SK-N-SH (cell line): ENCODE data around the gene SNED1. TPM values are rescaled to one million over a fixed set of nuclear protein-coding genes. Genes with fewer than 3 reads are reported as not detected.

Source experiments
- CTCF ChIA-PET: fragments of 300-600, 350-600 bp; formaldehyde crosslinking; extraction: SDS; loops from one replicate; lab custom pipeline; 2021; lab: Yijun Ruan, JAX
- POLR2A ChIA-PET: fragments of 350-600 bp; sonication (Branson Sonifier 250); formaldehyde crosslinking; extraction: SDS; loops from one replicate; lab custom pipeline; 2020; ENCODE audit warnings: antibody characterized with exemption, inconsistent platforms; lab: Yijun Ruan, JAX
- DNase-seq: peaks from one replicate; pipeline ENCODE4 v3.0.0; 2012
- H2AFZ ChIP-seq: fragments of 200-600 bp; sonication (generic); 2 replicates; pipeline ENCODE4 v1.8.1; 2016; ENCODE audit warnings: antibody characterized with exemption, mild to moderate bottlenecking, low read depth
- H3F3A ChIP-seq: fragments of 200-600 bp; sonication (generic); replicated peaks from 2 replicates; pipeline ENCODE3; 2016; ENCODE audit warnings: antibody characterized with exemption, mild to moderate bottlenecking; ENCODE audit not compliant: insufficient read depth
- H3K27ac ChIP-seq, 2 experiments: fragments of 200-500 bp in 1 of 2; fragments of 200-600 bp in 1 of 2; sonication (Bioruptor generic) in 1 of 2; sonication (generic), shearing (Covaris generic) in 1 of 2; 2 replicates each; pipeline versions ENCODE4 v1.5.1 to v1.6.1; 2014 to 2016; ENCODE audit warnings: low read depth in 2 of 2, inconsistent platforms in 1 of 2, low read length in 1 of 2, mild to moderate bottlenecking in 1 of 2, mixed read lengths in 1 of 2
- H3K27me3 ChIP-seq: fragments of 200-600 bp; sonication (generic), shearing (Covaris generic); 2 replicates; pipeline ENCODE4 v1.6.1; 2016; ENCODE audit warnings: mixed run types; ENCODE audit not compliant: insufficient read depth
- H3K36me3 ChIP-seq, 2 experiments: fragments of 200-500 bp in 1 of 2; fragments of 200-600 bp in 1 of 2; sonication (Bioruptor generic) in 1 of 2; sonication (generic) in 1 of 2; replicated peaks in 1 of 2; 2 replicates each; pipeline versions ENCODE3 to v1.5.1; 2014 to 2016; ENCODE audit warnings: low read length in 1 of 2, mild to moderate bottlenecking in 1 of 2; ENCODE audit not compliant: insufficient read depth in 2 of 2, control insufficient read depth in 1 of 2
- H3K4me1 ChIP-seq, 2 experiments: fragments of 200-500 bp in 1 of 2; fragments of 200-600 bp in 1 of 2; sonication (Bioruptor generic) in 1 of 2; sonication (generic), shearing (Covaris generic) in 1 of 2; 2 replicates each; pipeline versions ENCODE4 v1.5.1 to v1.6.1; 2014 to 2016; ENCODE audit warnings: low read depth in 1 of 2, low read length in 1 of 2, mixed run types in 1 of 2; ENCODE audit not compliant: insufficient read depth in 2 of 2, control insufficient read depth in 1 of 2
- H3K4me2 ChIP-seq: fragments of 200-600 bp; sonication (generic), shearing (Covaris generic); 2 replicates; pipeline ENCODE4 v1.6.1; 2017; ENCODE audit warnings: mixed run types
- H3K4me3 ChIP-seq, 2 experiments: fragments of 200-500 bp in 1 of 2; fragments of 200-600 bp in 1 of 2; sonication (Bioruptor generic) in 1 of 2; sonication (generic), shearing (Covaris generic) in 1 of 2; 2 replicates each; pipeline versions ENCODE4 v1.5.1 to v1.8.1; 2014 to 2016; ENCODE audit warnings: low read depth in 2 of 2, inconsistent platforms in 1 of 2, low read length in 1 of 2, mild to moderate bottlenecking in 1 of 2, mixed read lengths in 1 of 2, moderate library complexity in 1 of 2
- H3K79me2 ChIP-seq: fragments of 200-600 bp; sonication (generic); 2 replicates; pipeline ENCODE4 v1.8.1; 2017; ENCODE audit warnings: mild to moderate bottlenecking; ENCODE audit not compliant: insufficient read depth
- H3K9ac ChIP-seq: fragments of 200-600 bp; sonication (generic); 2 replicates; pipeline ENCODE4 v1.6.1; 2017; ENCODE audit warnings: mixed run types
- H3K9me2 ChIP-seq: fragments of 200-600 bp; sonication (generic); 2 replicates; pipeline ENCODE4 v1.6.1; 2017; ENCODE audit warnings: mixed run types
- H3K9me3 ChIP-seq: fragments of 200-600 bp; sonication (generic); 2 replicates; pipeline ENCODE4 v1.6.1; 2017; ENCODE audit warnings: mixed run types, mild to moderate bottlenecking, moderate library complexity
- H4K20me1 ChIP-seq: fragments of 200-600 bp; sonication (generic); 2 replicates; pipeline ENCODE4 v1.6.1; 2017; ENCODE audit warnings: mild to moderate bottlenecking, mixed run types; ENCODE audit not compliant: insufficient read depth
- CHD2 ChIP-seq: fragments of 150-350 bp; IDR thresholded peaks from 2 replicates; pipeline ENCODE4 v1.6.1; 2018; ENCODE audit warnings: low read length; ENCODE audit not compliant: partially characterized antibody
- ELF1 ChIP-seq: IDR thresholded peaks from 2 replicates; pipeline ENCODE4 v1.4.0; 2012
- FOSL2 ChIP-seq: IDR thresholded peaks from 2 replicates; pipeline ENCODE4 v1.4.0; 2012; ENCODE audit warnings: low read depth, mild to moderate bottlenecking, moderate library complexity, borderline replicate concordance
- FOXM1 ChIP-seq: IDR thresholded peaks from 2 replicates; pipeline ENCODE4 v1.4.0; 2012; ENCODE audit warnings: low read depth, mild to moderate bottlenecking
- GABPA ChIP-seq: IDR thresholded peaks from 2 replicates; pipeline ENCODE4 v1.4.0; 2012; ENCODE audit warnings: low read depth, mild to moderate bottlenecking
- GATA2 ChIP-seq: sonication (generic); formaldehyde crosslinking; IDR thresholded peaks from 2 replicates; pipeline ENCODE4 v1.5.0; 2020; ENCODE audit warnings: mild to moderate bottlenecking, missing genetic modification reagents
- IRF3 ChIP-seq: fragments of 150-350 bp; IDR thresholded peaks from 2 replicates; pipeline ENCODE4 v1.6.1; 2016; ENCODE audit warnings: mild to moderate bottlenecking, low read depth, low read length
- NFIC ChIP-seq: IDR thresholded peaks from 2 replicates; pipeline ENCODE4 v1.4.0; 2012; ENCODE audit warnings: borderline replicate concordance
- NRF1 ChIP-seq: IDR thresholded peaks from 2 replicates; pipeline ENCODE4 v1.6.1; 2012; ENCODE audit warnings: low read depth, mild to moderate bottlenecking, low read length
- PBX3 ChIP-seq: IDR thresholded peaks from 2 replicates; pipeline ENCODE4; 2012
- RAD21 ChIP-seq: IDR thresholded peaks from 2 replicates; pipeline ENCODE4 v1.6.1; 2012; ENCODE audit warnings: mild to moderate bottlenecking, low read length
- RCOR1 ChIP-seq: fragments of 150-350 bp; IDR thresholded peaks from 2 replicates; pipeline ENCODE4 v1.6.1; 2017; ENCODE audit warnings: antibody characterized with exemption, low read length
- REST ChIP-seq: IDR thresholded peaks from 2 replicates; pipeline ENCODE4 v1.6.1; 2012; ENCODE audit warnings: mild to moderate bottlenecking, low read depth, low read length, moderate library complexity
- RXRA ChIP-seq: IDR thresholded peaks from 2 replicates; pipeline ENCODE4 v1.4.0; 2012; ENCODE audit warnings: low read depth, mild to moderate bottlenecking, borderline replicate concordance
- SIN3A ChIP-seq: IDR thresholded peaks from 2 replicates; pipeline ENCODE4 v1.6.1; 2012; ENCODE audit warnings: low read depth, mild to moderate bottlenecking, low read length, moderate library complexity, borderline replicate concordance
- TCF12 ChIP-seq: IDR thresholded peaks from 2 replicates; pipeline ENCODE4 v1.4.0; 2012
- USF1 ChIP-seq: IDR thresholded peaks from 2 replicates; pipeline ENCODE4 v1.4.0; 2012; ENCODE audit warnings: low read depth, borderline replicate concordance
- USF2 ChIP-seq: fragments of 150-350 bp; IDR thresholded peaks from 2 replicates; pipeline ENCODE4 v1.6.1; 2017; ENCODE audit warnings: antibody characterized with exemption, low read length, low read depth, borderline replicate concordance
- WGBS: methylation state at CpG from one replicate; pipeline ENCODE4 v1.1.6; 2017; ENCODE audit warnings: low lambda C conversion rate; 5-methylcytosine and 5-hydroxymethylcytosine counted together
- polyA plus RNA-seq, 3 experiments: library from polyadenylated mRNA; depleted of rRNA; stranded (reverse); fragments of >200 nt; gene quantifications; 2 replicates each; pipeline ENCODE4 v1.2.3, GENCODE V29; 2012

SNED1 gene
- polyA plus RNA-seq, 1 of the 3 experiments (the other 2 are of a cell fraction): 0.03 TPM

- no peak for TF ChIP-seq GATA2 (CRISPR knock-in tag)
These were observed 10.8 kb upstream of the SNED1 start (continued) for GRCh38 chr2:240987588-240987987.

- CTCF ChIA-PET: interaction anchor here (1.0 to 1.3 kb wide), 3 partner anchors 74 to 169 kb away, joined by 3 to 6 read pairs (median 4); no protein-coding TSS in a partner anchor
- H3K4me1 ChIP-seq: peaks cover 0 to 5% of the 10 kb centered on the region in 2 experiments; a peak in 2 of 4 replicates
- 42% methylated on average over 3 of the region's 3 CpGs for WGBS
- no peaks in the 10 kb centered on the region for H3K9me2 ChIP-seq
- no peak overlapping the region for H3K4me2 ChIP-seq
- no peak overlapping the region for H3K9ac ChIP-seq
- H3F3A ChIP-seq: no peaks in the 10 kb centered on the region
- TF ChIP-seq FOSL2 (no peak), RCOR1 (no peak), PBX3 (no peak), CHD2 (no peak), NRF1 (no peak), USF2 (no peak), NFIC (no peak), TCF12 (no peak), GATA2 (CRISPR knock-in tag) (no peak), RAD21 (no peak), GABPA (no peak), FOXM1 (no peak), RXRA (no peak), SIN3A (no peak), USF1 (no peak), IRF3 (no peak), REST (no peak), ELF1 (no peak)
- TF ChIP-seq, all 33 proteins: peak for 0
- Histone ChIP-seq H2AFZ (no peak overlapping the region), H3K4me3 (no peak overlapping the region; a peak in 1 of 4 replicates), H4K20me1 (no peaks in the 10 kb centered on the region), H3K27ac (no peak overlapping the region), H3K36me3 (no peaks in the 10 kb centered on the region), H3K79me2 (no peaks in the 10 kb centered on the region), H3K27me3 (no peaks in the 10 kb centered on the region), H3K9me3 (no peaks in the 10 kb centered on the region)
- POLR2A ChIA-PET: no interaction called here
- no peak for DNase-seq
These were observed 10.3 kb upstream of the SNED1 start for GRCh38 chr2:240988146-240988545.
